Measurements from ENCODE around the gene TMEM141. TPM values are rescaled to one million over a fixed set of nuclear protein-coding genes. Genes with fewer than 3 reads are reported as not detected.

TMEM141 gene
- total RNA-seq, 4 donors from 2014 or later, result 22.2 to 68.8 (median 54.4) TPM

GRCh38 chr9:136807281-136808074 is 16.3 kb downstream of the TMEM141 start, which contains the start of gene RABL6:
Gene RABL6, plus strand, starts transcription at chr9:136807948. Its CDS starts 249 bp downstream, at chr9:136808197.
- TF ChIP-seq, protein P1, sequence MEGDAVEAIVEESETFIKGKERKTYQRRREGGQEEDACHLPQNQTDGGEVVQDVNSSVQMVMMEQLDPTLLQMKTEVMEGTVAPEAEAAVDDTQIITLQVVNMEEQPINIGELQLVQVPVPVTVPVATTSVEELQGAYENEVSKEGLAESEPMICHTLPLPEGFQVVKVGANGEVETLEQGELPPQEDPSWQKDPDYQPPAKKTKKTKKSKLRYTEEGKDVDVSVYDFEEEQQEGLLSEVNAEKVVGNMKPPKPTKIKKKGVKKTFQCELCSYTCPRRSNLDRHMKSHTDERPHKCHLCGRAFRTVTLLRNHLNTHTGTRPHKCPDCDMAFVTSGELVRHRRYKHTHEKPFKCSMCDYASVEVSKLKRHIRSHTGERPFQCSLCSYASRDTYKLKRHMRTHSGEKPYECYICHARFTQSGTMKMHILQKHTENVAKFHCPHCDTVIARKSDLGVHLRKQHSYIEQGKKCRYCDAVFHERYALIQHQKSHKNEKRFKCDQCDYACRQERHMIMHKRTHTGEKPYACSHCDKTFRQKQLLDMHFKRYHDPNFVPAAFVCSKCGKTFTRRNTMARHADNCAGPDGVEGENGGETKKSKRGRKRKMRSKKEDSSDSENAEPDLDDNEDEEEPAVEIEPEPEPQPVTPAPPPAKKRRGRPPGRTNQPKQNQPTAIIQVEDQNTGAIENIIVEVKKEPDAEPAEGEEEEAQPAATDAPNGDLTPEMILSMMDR (IDR thresholded peaks at IDR 0.05; ENCODE audit: low read depth), result no peak

DNA sequence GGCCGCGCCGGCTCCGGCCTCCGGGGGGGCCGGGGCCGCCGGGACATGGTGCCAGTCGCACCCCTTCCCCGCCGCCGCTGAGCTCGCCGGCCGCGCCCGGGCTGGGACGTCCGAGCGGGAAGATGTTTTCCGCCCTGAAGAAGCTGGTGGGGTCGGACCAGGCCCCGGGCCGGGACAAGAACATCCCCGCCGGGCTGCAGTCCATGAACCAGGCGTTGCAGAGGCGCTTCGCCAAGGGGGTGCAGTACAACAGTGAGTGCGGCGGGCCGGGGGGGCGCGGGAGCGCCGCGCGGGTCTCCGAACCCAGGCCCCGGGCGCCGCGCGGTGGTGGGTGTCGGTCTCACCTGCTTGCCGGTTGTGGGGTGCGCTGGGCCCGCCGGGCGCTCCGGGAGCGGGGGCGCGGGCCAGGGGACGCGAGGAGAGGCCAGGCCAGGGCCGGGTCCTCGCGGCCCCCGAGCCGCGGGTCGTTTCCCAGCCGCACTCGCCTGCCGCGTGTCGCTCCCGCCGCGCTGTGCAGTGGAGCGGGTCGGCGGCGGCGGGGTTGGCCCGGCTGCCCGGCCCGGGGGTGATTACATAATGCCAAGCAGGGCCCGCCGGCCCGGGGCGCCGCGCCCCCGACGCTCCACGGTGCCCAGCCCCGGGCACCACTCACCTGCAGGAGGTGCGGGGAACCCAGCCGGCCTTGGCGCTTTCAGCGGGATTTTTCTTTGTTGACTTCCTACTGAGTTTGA is 17.1 kb downstream of the TMEM141 start:
- TF ChIP-seq, protein P1 (IDR thresholded peaks at IDR 0.05; ENCODE audit: low read depth), result no peak

GRCh38 chr9:136808806-136809158 is 17.6 kb downstream of the TMEM141 start:
- TF ChIP-seq, protein P1 (IDR thresholded peaks at IDR 0.05; ENCODE audit: low read depth), result no peak

DNA sequence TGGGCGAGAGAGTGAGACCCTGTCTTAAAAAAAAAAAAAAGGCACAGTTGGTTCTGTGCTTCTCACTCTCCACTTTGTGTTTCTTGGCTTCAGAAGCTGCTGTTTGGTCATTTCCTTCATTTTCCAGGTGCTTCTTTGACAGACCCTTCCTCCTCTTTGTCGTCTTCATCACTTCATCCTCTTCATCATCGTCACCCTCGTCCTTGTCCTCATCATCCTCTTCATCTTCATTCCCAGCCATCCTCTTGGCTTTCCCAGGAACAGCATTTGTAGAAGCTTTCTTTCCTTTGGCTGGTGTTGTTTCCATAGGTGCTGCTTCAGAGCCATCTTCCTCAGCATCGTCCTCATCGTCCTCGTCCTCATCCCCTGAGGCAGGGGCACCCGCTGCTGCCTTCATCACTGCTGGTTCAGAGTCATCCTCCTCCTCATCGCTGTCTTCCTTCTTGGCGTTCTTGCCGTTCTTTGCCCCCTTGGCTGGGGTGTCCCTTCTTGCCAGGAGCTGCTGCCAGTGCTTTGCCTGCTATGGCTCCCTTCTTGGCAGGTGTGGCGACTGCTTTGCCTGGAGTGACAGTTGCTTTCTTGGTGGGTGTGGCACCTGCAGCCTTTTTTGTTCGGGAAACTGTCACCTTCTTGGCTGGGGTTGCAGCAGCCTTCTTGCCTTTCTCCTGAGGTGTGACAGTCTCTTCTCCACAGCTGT is 23.7 kb downstream of the TMEM141 start:
- TF ChIP-seq, protein P1 (IDR thresholded peaks at IDR 0.05; ENCODE audit: low read depth), result no peak

DNA sequence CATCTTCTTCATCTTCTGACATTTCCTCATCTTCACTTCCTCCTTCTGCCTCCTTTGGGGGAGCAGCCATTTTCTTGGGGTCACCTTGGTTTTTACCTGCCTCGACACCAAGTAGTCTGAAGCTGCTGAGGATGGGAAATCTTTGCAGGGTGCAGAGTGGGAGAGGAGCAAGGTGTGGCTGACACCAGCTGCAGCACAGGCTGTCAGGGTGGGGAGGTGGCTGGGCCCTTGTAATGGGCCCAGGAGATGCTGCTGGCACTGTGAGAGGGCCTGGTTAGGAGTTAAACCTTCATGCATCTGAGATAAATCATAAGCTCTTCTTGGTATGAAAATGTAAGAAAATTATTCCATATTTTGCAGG is 24.3 kb downstream of the TMEM141 start:
- TF ChIP-seq, protein P1 (IDR thresholded peaks at IDR 0.05; ENCODE audit: low read depth), result no peak

- TF ChIP-seq, protein P1 (IDR thresholded peaks at IDR 0.05; ENCODE audit: low read depth), result no peak
Measured at GRCh38 chr9:136820971-136821825, 30.1 kb downstream of the TMEM141 start.
